H1 (cell line): ENCODE measurements around the gene HDAC11. TPM values are rescaled to one million over a fixed set of nuclear protein-coding genes. Genes with fewer than 3 reads are reported as not detected.
A peak's percentile ranks its signal among the peaks of the same experiment; 100 is the strongest.

ENCODE experiments used
- CTCF ChIA-PET: fragments of 300-600 bp; sonication (Branson Sonifier 250); formaldehyde crosslinking; loops from one replicate; lab custom pipeline; 2021; ENCODE audit not compliant: partially characterized antibody; lab: Charles Lee
- POLR2A ChIA-PET: fragments of 300-600 bp; sonication (Branson Sonifier 250); formaldehyde crosslinking; loops from one replicate; lab custom pipeline; 2021; ENCODE audit warnings: inconsistent platforms; ENCODE audit not compliant: partially characterized antibody; lab: Charles Lee
- DNase-seq, 2 experiments: peaks; one replicate each; pipeline versions ENCODE4 v3.0.0 to v3.0.0-alpha.2; 2010 to 2022; ENCODE audit warnings: low spot score in 2 of 2, low read depth in 1 of 2, mixed read lengths in 1 of 2
- FAIRE-seq: peaks from 2 replicates; lab custom pipeline; 2011; peaks lifted over from hg19 to GRCh38; lab: Jason Lieb, UNC
- H2AFZ ChIP-seq: 2 replicates; pipeline ENCODE4 v1.8.1; 2012; ENCODE audit warnings: low read length, inconsistent platforms
- H2AK5ac ChIP-seq: 2 replicates; pipeline ENCODE4 v1.6.1; 2013; ENCODE audit warnings: low read depth, low read length
- H2BK120ac ChIP-seq: replicated peaks from 2 replicates; pipeline ENCODE3; 2013; ENCODE audit warnings: low read depth, low read length, inconsistent platforms
- H2BK12ac ChIP-seq: 2 replicates; pipeline ENCODE4 v1.6.1; 2013; ENCODE audit warnings: low read depth, low read length
- H2BK15ac ChIP-seq: 2 replicates; pipeline ENCODE4 v1.6.1; 2013; ENCODE audit warnings: low read length
- H2BK20ac ChIP-seq: 2 replicates; pipeline ENCODE4 v1.6.1; 2013; ENCODE audit warnings: low read length
- H2BK5ac ChIP-seq: 2 replicates; pipeline ENCODE4 v1.6.1; 2013; ENCODE audit warnings: low read depth, low read length
- H3K14ac ChIP-seq: 2 replicates; pipeline ENCODE4 v1.6.1; 2013; ENCODE audit warnings: inconsistent platforms; ENCODE audit not compliant: insufficient read length
- H3K18ac ChIP-seq: 2 replicates; pipeline ENCODE4 v1.6.1; 2013; ENCODE audit warnings: low read length; ENCODE audit errors: extremely low read depth
- H3K23ac ChIP-seq: 2 replicates; pipeline ENCODE4 v1.6.1; 2013; ENCODE audit warnings: inconsistent platforms; ENCODE audit not compliant: insufficient read length
- H3K23me2 ChIP-seq: 2 replicates; pipeline ENCODE4 v1.6.1; 2013; ENCODE audit warnings: low read depth, low read length
- H3K27ac ChIP-seq: 2 replicates; pipeline ENCODE4 v1.6.1; 2011; ENCODE audit warnings: low read depth, low read length, inconsistent platforms
- H3K27me3 ChIP-seq, 4 experiments: replicated peaks in 1 of 4; 1 replicate in 1 of 4; 2 replicates in 3 of 4; pipeline versions ENCODE4 v1.6.1 to v1.8.1; 2011 to 2013; ENCODE audit warnings: low read length in 3 of 4, mild to moderate bottlenecking in 3 of 4, inconsistent platforms in 2 of 4, mixed read lengths in 2 of 4, moderate library complexity in 1 of 4; ENCODE audit not compliant: control insufficient read depth in 3 of 4, insufficient read depth in 3 of 4; ENCODE audit errors: extremely low read depth in 1 of 4
- H3K36me3 ChIP-seq, 4 experiments: 2 replicates each; pipeline versions ENCODE4 v1.6.1 to v1.8.1; 2011 to 2013; ENCODE audit warnings: mild to moderate bottlenecking in 4 of 4, low read length in 3 of 4, moderate library complexity in 2 of 4, control low read depth in 1 of 4, inconsistent platforms in 1 of 4; ENCODE audit not compliant: insufficient read depth in 4 of 4, control insufficient read depth in 2 of 4
- H3K4ac ChIP-seq: replicated peaks from 2 replicates; pipeline ENCODE3; 2013; ENCODE audit warnings: low read length, low read depth, mixed read lengths, inconsistent platforms; ENCODE audit not compliant: insufficient read length
- H3K4me1 ChIP-seq, 4 experiments: replicated peaks in 1 of 4; 1 replicate in 1 of 4; 2 replicates in 3 of 4; pipeline versions ENCODE4 v1.6.1 to v1.8.1; 2011 to 2013; ENCODE audit warnings: low read length in 3 of 4, inconsistent platforms in 2 of 4, mixed read lengths in 1 of 4; ENCODE audit not compliant: insufficient read depth in 4 of 4, control insufficient read depth in 3 of 4
- H3K4me2 ChIP-seq, 2 experiments: 2 replicates each; pipeline versions ENCODE4 v1.6.1 to v1.8.1; 2011 to 2013; ENCODE audit warnings: low read depth in 2 of 2, low read length in 2 of 2, control low read depth in 1 of 2, inconsistent platforms in 1 of 2, mild to moderate bottlenecking in 1 of 2; ENCODE audit not compliant: insufficient read depth in 1 of 2
- H3K4me3 ChIP-seq, 4 experiments: fragments of 200-600, 300-600 bp in 1 of 4; sonication (generic), shearing (Covaris generic), sonication (Bioruptor Twin) in 1 of 4; 2 replicates each; pipeline versions ENCODE4 v1.5.1 to v1.8.1; 2011 to 2016; ENCODE audit warnings: low read length in 4 of 4, low read depth in 3 of 4, control low read depth in 2 of 4, inconsistent platforms in 2 of 4, mild to moderate bottlenecking in 2 of 4, mixed read lengths in 1 of 4, moderate library complexity in 1 of 4; ENCODE audit not compliant: insufficient read depth in 2 of 4; ENCODE audit errors: extremely low read depth in 1 of 4
- H3K56ac ChIP-seq: replicated peaks from 2 replicates; pipeline ENCODE3; 2013; ENCODE audit warnings: low read depth, mild to moderate bottlenecking, mixed read lengths, low read length, inconsistent platforms; ENCODE audit not compliant: insufficient read length
- H3K79me1 ChIP-seq: 2 replicates; pipeline ENCODE4 v1.6.1; 2013; ENCODE audit warnings: low read depth, low read length, control low read depth
- H3K79me2 ChIP-seq, 2 experiments: 2 replicates each; pipeline versions ENCODE4 v1.6.1 to v1.8.1; 2012 to 2013; ENCODE audit warnings: low read length in 2 of 2, mild to moderate bottlenecking in 2 of 2, inconsistent platforms in 1 of 2; ENCODE audit not compliant: insufficient read depth in 2 of 2, control insufficient read depth in 1 of 2
- H3K9ac ChIP-seq, 4 experiments: replicated peaks in 1 of 4; 1 replicate in 1 of 4; 2 replicates in 3 of 4; pipeline versions ENCODE4 v1.6.1 to v1.8.1; 2011 to 2013; ENCODE audit warnings: low read depth in 3 of 4, low read length in 3 of 4, control low read depth in 2 of 4, mild to moderate bottlenecking in 2 of 4, moderate library complexity in 2 of 4, inconsistent platforms in 1 of 4; ENCODE audit errors: extremely low read depth in 1 of 4
- H3K9me3 ChIP-seq, 2 experiments: 2 replicates each; pipeline versions ENCODE4 v1.6.1 to v1.8.1; 2012 to 2013; ENCODE audit warnings: mild to moderate bottlenecking in 2 of 2, moderate library complexity in 2 of 2, control low read depth in 1 of 2, inconsistent platforms in 1 of 2, low read depth in 1 of 2, low read length in 1 of 2, mixed read lengths in 1 of 2; ENCODE audit not compliant: insufficient read depth in 2 of 2
- H4K20me1 ChIP-seq, 2 experiments: replicated peaks in 1 of 2; 2 replicates each; pipeline versions ENCODE3 to v1.8.1; 2011 to 2013; ENCODE audit warnings: inconsistent platforms in 2 of 2, low read length in 2 of 2, mild to moderate bottlenecking in 1 of 2; ENCODE audit not compliant: insufficient read depth in 2 of 2, control insufficient read depth in 1 of 2
- H4K5ac ChIP-seq: 2 replicates; pipeline ENCODE4 v1.6.1; 2013; ENCODE audit warnings: low read length, low read depth, mixed read lengths, inconsistent platforms; ENCODE audit not compliant: insufficient read length
- H4K8ac ChIP-seq: 2 replicates; pipeline ENCODE4 v1.8.0; 2013; ENCODE audit warnings: mild to moderate bottlenecking, moderate library complexity, low read length, inconsistent platforms; ENCODE audit not compliant: insufficient read depth; ENCODE audit errors: extremely low read depth
- H4K91ac ChIP-seq: replicated peaks from 2 replicates; pipeline ENCODE3; 2013; ENCODE audit warnings: low read length, mixed read lengths, inconsistent platforms; ENCODE audit not compliant: insufficient read length
- ASH2L ChIP-seq: fragments of 200-600, 300-600 bp; sonication (generic); IDR thresholded peaks from one replicate; pipeline ENCODE4 v1.7.1; 2017; ENCODE audit warnings: low read length
- BRCA1 ChIP-seq: IDR thresholded peaks from 2 replicates; pipeline ENCODE4 v1.6.1; 2012; ENCODE audit warnings: low read depth, low read length, improper control_type of control experiment
- CBX8 ChIP-seq: fragments of 300-800, 300-1000 bp; sonication (generic); IDR thresholded peaks from 2 replicates; pipeline ENCODE4 v1.7.1; 2016; ENCODE audit warnings: low read depth, low read length, borderline replicate concordance
- CTBP2 ChIP-seq: IDR thresholded peaks from 2 replicates; pipeline ENCODE4 v1.7.0; 2011; ENCODE audit warnings: borderline replicate concordance, mild to moderate bottlenecking, moderate library complexity, mixed read lengths, low read length; ENCODE audit not compliant: insufficient read depth, insufficient read length
- FOSL1 ChIP-seq: IDR thresholded peaks from 2 replicates; pipeline ENCODE4 v1.6.1; 2011; ENCODE audit warnings: mild to moderate bottlenecking, low read depth, low read length, moderate library complexity; ENCODE audit not compliant: insufficient read depth
- GABPA ChIP-seq: IDR thresholded peaks from 2 replicates; pipeline ENCODE4 v1.6.1; 2011; ENCODE audit warnings: mild to moderate bottlenecking, low read length, moderate library complexity, borderline replicate concordance; ENCODE audit not compliant: insufficient read depth
- KDM5A ChIP-seq: fragments of 200-600 bp; IDR thresholded peaks from 2 replicates; pipeline ENCODE4 v1.7.1; 2012; ENCODE audit warnings: mild to moderate bottlenecking, low read length, inconsistent platforms, mixed read lengths
- RAD21 ChIP-seq, 2 experiments: IDR thresholded peaks in 1 of 2; conservative IDR thresholded peaks in 1 of 2; 2 replicates each; pipeline ENCODE4 v1.6.1; 2011; ENCODE audit warnings: low read depth in 2 of 2, low read length in 2 of 2, improper control_type of control experiment in 1 of 2, inconsistent platforms in 1 of 2, mild to moderate bottlenecking in 1 of 2, moderate library complexity in 1 of 2
- RXRA ChIP-seq: IDR thresholded peaks from 2 replicates; pipeline ENCODE4 v1.6.1; 2011; ENCODE audit warnings: low read depth, mild to moderate bottlenecking, low read length, moderate library complexity; ENCODE audit not compliant: insufficient read depth
- SIX5 ChIP-seq: IDR thresholded peaks from 2 replicates; pipeline ENCODE4 v1.6.1; 2011; ENCODE audit warnings: mild to moderate bottlenecking, low read depth, low read length
- USF2 ChIP-seq: IDR thresholded peaks from 2 replicates; pipeline ENCODE4 v1.6.1; 2011; ENCODE audit warnings: low read length, improper control_type of control experiment
- WGBS, 2 experiments: shearing (Covaris generic) in 1 of 2; methylation state at CpG; one replicate each; pipeline versions ENCODE4 v1.1.6 to v1.1.7; 2013 to 2015; ENCODE audit warnings: low lambda C conversion rate in 2 of 2, mixed read lengths in 2 of 2, inconsistent platforms in 1 of 2, low coverage in 1 of 2, missing lambda C conversion rate in 1 of 2; ENCODE audit not compliant: insufficient replicate concordance in 2 of 2, insufficient coverage in 1 of 2, insufficient read length in 1 of 2; ENCODE audit errors: extremely low coverage in 1 of 2, missing lambda C conversion rate in 1 of 2; 5-methylcytosine and 5-hydroxymethylcytosine counted together
- polyA plus RNA-seq, 7 experiments: library from polyadenylated mRNA; depleted of rRNA in 3 of 7; stranded (reverse) in 5 of 7; unstranded in 2 of 7; fragments of >200 nt in 5 of 7; fragments of 200-250 nt in 2 of 7; gene quantifications; 1 replicate in 5 of 7; 2 replicates in 1 of 7; 4 replicates in 1 of 7; pipeline versions ENCODE4 v1.2.1 to v1.2.3, GENCODE V29; 2011 to 2013; ENCODE audit warnings: missing spikeins in 2 of 7, mixed read lengths in 2 of 7
- total RNA-seq: library from RNA; stranded (reverse); fragmentation: NEBNext Ultra II Directional; extraction: Animal tissue kit (Norgen Biotek cat#: 25700); gene quantifications from 2 replicates; pipeline ENCODE4 v1.2.1, GENCODE V29; 2021

The HDAC11 gene
- total and polyA plus RNA-seq, 2 of the 8 experiments (the other 6 are each of a cell fraction or from before 2014, with no cell fraction given) = 6.8 to 7.4 TPM

- H2BK20ac ChIP-seq = no peak overlapping the region
- no peak overlapping the region for H3K23ac ChIP-seq
- no peak for FAIRE-seq
- H2BK15ac ChIP-seq = peak overlapping the region; percentile 81; the same call in 1 of the 2 replicates
- H2BK120ac ChIP-seq = no peak overlapping the region
- no peaks in the 10 kb centered on the region for H3K79me1 ChIP-seq
- no peak overlapping the region; the same call in 1 of the 2 replicates for H4K8ac ChIP-seq
- peaks cover 0 to 12% (median 6%) of the 10 kb centered on the region in 4 experiments; a peak in 4 of 7 replicates for H3K27me3 ChIP-seq
- no peak overlapping the region for H3K27ac ChIP-seq
- no peak overlapping the region for H3K4ac ChIP-seq
- H3K9me3 ChIP-seq = no peaks in the 10 kb centered on the region
- H3K79me2 ChIP-seq = no peaks in the 10 kb centered on the region
- no peak overlapping the region for H2BK5ac ChIP-seq
- ChIA-PET POLR2A (no interaction called here), CTCF (interaction anchor here (0.5 to 13.7 kb wide), 12 partner anchors 9 to 411 kb away, joined by 3 to 159 read pairs (median 6); no protein-coding TSS in a partner anchor)
- H3K18ac ChIP-seq = no peak overlapping the region
- H3K36me3 ChIP-seq = no peaks in the 10 kb centered on the region
- no peak overlapping the region for H3K4me2 ChIP-seq
- no peak overlapping the region for H3K14ac ChIP-seq
- no peak overlapping the region for H2AFZ ChIP-seq
- no peak overlapping the region for H4K5ac ChIP-seq
- H4K20me1 ChIP-seq = no peaks in the 10 kb centered on the region
- no peak for DNase-seq
- no peak overlapping the region for H2AK5ac ChIP-seq
- no peak overlapping the region for H4K91ac ChIP-seq
- H2BK12ac ChIP-seq = peak overlapping the region; percentile 0; the same call in 1 of the 2 replicates
- peaks cover 8 to 29% (median 12%) of the 10 kb centered on the region in 4 experiments for H3K4me1 ChIP-seq
- H3K9ac ChIP-seq = no peak overlapping the region
- WGBS, 2 experiments = 63% methylated on average over 7 of the region's 7 CpGs; no CpG with 5 or more reads in 1 of the 2 experiments
- no peak overlapping the region for H3K4me3 ChIP-seq
- H3K56ac ChIP-seq = no peak overlapping the region
- H3K23me2 ChIP-seq = peaks cover 8% of the 10 kb centered on the region; the same call in 1 of the 2 replicates
- TF ChIP-seq BRCA1 (no peak), CTBP2 (no peak), CBX8 (no peak), GABPA (no peak), RAD21 (IDR thresholded peaks at IDR 0.05 in 1 of 2, conservative IDR thresholded peaks at IDR 0.05 in 1 of 2; ENCODE audit: low read depth in 2 of 2, low read length in 2 of 2) (no peak), KDM5A (no peak), ASH2L (no peak), USF2 (no peak), FOSL1 (no peak), SIX5 (no peak), RXRA (no peak)
These were observed 4.1 kb upstream of the HDAC11 start for GRCh38 chr3:13475871-13476590.
